Raji (cell line): ENCODE data around the gene PADI4.

Experiments
- POLR2A ChIP-seq: IDR thresholded peaks from 2 replicates; pipeline ENCODE4 v1.6.1; 2011; ENCODE audit warnings: low read depth, low read length, control low read depth; ENCODE audit not compliant: insufficient read depth

Gene PADI4

DNA sequence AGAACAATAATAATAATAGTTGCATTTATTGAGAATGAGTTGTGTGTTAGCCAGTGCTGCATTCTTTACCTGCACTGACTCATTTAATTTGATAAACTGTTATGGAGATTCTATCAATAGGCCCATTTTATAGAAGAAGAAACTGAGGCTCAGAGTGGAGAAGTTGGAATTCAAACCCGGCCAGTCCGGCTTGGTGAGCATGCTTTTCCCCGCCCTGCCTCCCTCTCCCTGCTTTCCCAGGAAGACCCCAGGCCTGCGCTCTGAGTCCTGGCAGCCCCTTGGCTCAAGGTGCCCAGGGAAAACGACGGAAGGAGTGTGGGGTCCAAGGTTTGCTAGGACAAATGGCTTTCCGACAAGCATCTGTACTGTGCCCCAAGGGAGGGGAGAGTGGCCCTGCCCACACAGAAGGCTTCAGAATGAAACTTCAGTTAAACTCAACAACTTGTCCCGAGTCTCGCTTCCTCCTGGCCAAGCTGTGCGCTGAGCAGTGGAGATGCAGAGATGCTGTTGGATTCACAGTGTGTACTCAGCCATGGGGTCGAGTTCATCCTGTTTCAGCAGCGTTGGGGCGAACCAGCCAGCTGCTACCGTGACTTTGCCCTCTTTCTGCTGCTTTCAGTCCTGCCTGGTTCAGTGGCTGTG, 40.7 kb downstream of the PADI4 start:
- no peak for TF ChIP-seq POLR2A

DNA sequence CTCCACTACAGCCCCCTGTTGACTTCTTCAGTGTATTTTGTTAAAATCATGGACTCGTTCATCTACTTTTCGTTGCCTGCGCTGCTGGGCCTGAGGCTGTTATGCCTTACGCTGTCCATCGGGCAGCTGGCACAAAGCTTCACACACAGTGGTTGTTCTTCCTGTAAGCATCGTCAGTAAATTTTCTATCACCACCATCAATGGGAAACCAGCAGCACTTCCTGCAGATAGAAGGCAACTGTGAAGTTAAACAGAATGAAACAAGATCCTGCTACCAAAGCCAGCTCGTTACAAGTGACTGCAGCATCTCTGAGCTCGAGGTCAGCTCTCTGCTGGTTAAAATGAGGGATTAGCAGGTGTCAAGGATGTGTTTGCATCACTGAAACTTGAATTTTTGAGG, 42.1 kb downstream of the PADI4 start:
- TF ChIP-seq POLR2A: no peak

DNA sequence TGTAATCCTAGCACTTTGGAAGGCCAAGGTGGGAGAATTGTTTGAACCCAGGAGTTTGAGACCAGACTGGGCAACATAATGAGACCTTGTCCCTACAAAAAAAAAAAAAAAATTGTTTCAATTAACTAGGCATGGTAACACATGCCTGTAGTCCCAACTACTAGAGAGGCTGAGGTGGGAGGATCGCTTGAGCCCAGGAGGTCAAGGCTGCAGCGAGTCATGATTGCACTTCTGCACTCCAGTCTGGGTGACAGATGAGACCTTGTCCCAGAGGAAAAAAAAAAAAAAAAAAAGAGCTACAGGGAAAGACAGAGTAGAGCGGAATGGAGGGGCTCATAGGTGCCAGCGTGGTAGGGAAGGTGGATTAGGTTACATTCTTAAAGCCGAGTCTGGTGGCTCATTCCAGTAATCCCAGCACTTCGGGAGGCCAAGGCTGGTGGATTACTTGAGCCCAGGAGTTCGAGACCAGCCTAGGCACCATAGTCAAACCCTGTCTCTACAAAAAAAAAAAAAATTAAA, 43.0 kb downstream of the PADI4 start:
- TF ChIP-seq POLR2A: no peak

DNA sequence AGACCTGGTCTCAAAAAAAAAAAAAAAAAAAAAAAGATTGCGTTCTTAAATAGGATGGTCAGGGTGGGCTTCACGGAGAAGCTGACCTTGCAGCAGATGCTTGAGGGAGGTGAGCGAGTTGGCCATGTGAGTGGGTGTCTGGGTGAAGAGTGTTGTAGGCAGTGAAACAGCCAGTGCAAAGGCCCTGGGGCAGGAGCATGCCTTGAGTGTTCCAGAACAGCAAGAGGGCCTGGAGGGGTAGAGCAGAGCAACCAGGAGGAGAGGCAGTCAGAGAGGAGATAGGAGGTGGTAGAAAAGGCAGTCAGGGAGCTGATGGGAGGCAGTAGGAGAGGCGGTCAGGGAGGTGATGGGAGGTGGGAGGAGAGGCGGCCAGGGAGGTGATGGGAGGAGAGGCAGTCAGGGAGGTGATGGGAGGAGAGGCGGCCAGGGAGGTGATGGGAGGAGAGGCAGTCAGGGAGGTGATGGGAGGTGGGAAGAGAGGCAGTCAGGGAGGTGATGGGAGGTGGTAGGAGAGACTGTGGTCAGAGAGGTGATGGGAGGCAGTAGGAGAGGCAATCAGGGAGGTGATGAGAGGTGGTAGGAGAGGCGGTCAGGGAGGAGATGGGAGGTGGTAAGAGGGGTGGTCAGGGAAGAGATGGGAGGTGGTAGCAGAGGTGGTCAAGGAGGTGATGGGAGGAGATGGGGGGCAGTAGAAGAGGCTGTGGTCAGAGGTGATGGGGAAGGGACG, 43.8 kb downstream of the PADI4 start:
- TF ChIP-seq POLR2A: no peak

DNA sequence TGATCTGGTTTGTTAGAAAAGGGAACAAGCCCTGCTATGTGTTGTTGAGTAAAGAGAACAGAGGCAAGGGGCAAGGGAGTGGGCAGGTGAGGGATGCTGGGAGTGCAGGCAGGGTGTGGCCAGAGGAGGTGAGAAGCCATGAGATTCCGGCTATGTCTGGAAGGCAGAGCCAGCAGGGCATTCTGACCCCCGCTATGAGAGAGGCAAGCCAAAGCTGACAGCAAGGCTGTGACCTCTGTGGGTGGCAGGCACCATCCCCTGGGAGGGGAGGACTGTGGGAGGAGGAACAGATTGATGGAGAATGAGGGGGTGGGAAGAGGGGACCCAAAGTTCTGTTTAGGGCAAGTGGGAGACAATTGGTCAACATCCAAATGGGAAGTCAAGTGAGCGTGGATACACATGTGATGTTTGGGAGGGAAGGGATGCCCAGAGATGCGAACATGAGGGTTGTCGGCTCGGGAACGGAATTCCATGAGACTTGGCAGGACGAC, 44.5 kb downstream of the PADI4 start:
- no peak for TF ChIP-seq POLR2A

DNA sequence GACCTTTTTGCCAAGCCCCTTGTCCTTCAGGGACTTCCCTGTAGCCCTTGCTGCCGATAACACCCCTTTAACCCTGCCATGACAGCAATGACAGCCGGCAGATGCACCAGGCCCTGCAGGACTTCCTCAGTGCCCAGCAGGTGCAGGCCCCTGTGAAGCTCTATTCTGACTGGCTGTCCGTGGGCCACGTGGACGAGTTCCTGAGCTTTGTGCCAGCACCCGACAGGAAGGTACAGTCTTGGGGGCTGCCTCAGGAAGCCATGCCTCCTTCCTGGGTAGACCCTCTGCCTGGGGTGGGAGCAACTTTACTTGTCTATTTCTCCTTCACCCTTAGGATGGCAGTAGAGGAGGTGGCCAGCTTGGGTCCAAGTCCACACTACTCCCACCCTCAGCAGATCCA, 47.9 kb downstream of the PADI4 start:
- no peak for TF ChIP-seq POLR2A

DNA sequence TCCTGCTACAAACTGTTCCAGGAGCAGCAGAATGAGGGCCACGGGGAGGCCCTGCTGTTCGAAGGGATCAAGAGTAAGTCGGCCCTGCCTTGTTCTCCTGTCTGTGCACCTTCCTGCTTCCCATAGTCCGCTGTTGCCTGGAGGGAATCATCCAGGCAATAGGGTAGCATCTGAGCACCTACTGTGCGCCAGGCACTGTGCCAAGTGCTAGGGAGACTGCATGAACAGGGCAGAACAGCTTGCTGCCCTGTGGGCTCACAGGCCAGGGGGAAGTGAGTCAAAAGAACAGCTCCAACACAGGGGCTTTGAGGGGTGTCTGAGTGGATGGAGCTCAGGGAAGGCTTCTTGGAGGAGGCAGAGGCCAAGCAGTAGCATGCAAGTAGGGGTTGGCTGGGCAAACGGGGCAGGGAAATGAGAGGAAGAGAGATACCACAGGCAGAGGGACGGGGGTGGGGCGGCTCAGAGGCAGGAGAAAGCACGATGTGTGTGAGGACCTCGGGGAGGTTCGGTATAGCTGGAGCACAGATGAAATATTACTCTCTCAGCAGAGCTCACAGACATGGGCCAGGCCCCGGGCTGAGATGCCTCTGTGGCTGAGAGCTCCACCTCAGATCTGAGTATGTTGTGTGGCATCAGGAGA, 48.5 kb downstream of the PADI4 start:
- no peak for TF ChIP-seq POLR2A

DNA sequence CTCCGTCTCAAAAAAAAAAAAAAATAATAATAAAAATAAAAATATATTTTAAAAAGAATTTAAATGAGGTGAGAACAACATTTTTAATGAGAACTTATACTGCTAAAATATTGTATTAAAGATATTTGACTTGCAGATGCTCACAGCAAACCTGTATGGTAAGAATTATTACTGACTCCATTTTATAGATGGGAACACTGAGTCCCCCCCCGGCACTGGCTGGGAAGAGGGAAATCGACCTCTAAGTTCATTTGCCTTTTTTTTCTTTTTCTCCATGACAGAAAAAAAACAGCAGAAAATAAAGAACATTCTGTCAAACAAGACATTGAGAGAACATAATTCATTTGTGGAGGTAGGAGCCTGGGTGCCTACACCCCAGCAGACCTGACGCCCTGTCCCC, 50.6 kb downstream of the PADI4 start:
- no peak for TF ChIP-seq POLR2A

DNA sequence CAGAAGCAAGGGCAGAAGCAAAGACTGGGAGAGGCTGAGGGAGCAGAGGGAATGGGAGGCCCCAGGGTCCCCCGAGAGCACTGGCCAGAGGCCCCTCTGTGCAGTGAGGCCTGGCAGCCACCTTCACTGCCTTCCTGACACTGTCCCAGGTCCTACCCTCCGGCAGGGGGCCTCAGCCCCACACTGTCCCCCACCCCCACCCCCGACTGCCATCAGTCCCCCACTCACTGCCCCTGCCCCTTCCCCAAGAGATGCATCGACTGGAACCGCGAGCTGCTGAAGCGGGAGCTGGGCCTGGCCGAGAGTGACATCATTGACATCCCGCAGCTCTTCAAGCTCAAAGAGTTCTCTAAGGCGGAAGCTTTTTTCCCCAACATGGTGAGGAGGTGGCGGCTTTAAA, 51.0 kb downstream of the PADI4 start:
- no peak for TF ChIP-seq POLR2A

DNA sequence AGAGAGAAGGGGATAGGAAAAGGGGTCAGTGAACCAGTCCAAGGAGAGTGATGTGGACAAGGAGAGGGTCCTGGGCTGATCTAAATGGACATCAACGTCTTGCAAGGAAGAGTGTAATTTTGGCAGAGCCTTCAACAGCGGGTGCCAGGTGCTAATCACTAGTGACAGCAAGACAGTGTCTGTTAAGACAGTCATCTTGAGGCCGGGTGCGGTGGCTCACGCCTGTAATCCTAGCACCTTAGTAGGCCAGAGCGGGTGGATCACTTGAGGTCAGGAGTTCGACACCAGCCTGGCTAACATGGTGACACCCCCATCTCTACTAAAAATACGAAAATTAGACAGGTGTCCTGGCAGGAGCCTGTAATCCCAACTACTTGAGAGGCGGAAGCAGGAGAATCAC, 51.8 kb downstream of the PADI4 start:
- TF ChIP-seq POLR2A: no peak

DNA sequence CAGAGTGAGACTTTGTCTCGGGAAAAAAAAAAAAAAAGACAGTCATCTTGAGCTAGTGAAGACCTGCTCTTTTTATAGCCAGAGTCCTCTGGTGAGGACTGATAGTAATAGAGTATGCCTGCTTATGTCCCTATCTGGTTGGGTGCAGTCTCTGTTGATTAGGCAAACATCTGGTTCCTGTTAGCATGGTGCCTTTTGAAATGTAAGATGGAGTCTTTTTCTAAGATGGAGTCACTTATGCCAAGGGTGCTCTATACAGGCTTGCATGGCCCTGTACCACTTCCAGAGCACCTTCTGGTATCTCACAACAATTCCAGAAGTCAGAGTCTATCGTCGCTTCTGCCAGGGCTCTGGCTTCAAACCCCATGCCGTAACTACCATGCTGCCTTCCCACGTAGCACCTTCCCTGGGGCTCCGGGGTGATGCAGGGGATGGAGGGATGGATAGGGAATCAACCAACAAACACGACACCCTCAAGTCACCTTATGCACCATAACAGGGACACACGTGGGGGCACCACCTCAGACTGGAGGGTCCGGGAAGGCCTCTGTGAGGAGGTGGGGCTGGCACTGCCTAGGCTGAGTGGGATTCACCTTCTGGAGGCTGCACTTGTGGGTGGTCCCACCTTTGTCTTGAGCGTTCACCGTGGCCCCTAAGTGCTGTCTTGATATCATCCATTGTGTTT, 52.4 kb downstream of the PADI4 start:
- TF ChIP-seq POLR2A: no peak

DNA sequence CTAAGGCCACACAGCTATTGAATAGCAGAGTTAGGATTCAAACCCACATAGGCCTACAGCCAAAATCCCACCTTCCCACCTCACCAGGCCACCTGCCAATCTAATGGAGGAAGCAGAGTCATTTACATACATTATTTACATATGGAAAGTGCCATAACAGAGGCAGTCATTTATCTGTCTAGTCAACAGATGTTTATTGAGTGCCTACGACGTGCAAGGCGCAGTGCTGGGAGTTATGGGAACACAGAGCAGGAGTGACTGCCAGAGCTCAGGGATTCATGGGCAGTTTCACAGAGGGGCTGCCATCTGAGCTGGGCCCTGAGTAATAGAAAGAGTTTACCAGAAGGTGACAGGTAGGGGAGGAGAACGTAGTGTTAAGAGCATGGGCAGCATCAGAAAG, 53.7 kb downstream of the PADI4 start:
- TF ChIP-seq POLR2A: no peak

DNA sequence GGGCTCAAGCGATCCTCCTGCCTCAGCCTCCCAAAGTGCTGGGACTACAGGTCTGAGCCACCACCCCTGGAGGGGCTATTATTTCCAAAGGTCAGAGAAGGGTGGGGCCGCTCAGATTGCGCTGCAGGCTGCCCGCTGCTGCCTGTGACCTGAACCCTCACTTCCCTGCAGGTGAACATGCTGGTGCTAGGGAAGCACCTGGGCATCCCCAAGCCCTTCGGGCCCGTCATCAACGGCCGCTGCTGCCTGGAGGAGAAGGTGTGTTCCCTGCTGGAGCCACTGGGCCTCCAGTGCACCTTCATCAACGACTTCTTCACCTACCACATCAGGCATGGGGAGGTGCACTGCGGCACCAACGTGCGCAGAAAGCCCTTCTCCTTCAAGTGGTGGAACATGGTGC, 55.4 kb downstream of the PADI4 start:
- TF ChIP-seq POLR2A: no peak

DNA sequence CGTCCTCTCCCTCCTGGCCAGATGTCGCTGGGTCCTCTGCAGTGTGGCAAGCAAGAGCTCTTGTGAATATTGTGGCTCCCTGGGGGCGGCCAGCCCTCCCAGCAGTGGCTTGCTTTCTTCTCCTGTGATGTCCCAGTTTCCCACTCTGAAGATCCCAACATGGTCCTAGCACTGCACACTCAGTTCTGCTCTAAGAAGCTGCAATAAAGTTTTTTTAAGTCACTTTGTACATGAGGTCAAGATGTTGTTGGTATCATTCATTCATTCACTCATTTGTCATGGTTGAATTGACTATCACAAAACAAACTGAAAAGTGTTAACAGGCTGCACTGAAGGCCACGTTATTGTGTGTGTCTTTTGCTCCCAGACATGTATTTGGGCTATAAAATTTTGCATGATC, 55.8 kb downstream of the PADI4 start:
- no peak for TF ChIP-seq POLR2A

DNA sequence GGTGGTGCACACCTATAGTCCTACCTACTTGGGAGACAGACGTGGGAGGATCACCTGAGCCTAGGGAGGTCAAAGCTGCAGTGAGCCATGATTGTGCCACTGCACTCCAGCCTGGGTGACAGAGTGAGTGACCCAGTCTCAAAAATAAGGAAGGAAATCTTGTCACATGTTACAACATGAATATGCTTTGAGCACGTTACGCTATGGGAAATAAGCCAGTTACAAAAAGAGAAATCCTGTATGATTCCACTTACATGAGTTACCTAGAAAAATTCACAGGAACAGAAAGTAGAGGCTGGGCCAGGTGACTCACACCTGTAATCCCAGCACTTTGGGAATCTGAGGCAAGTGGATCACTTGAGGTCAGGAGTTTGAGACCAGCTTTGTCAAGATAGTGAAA, 57.3 kb downstream of the PADI4 start:
- no peak for TF ChIP-seq POLR2A
